Neural cell (in vitro differentiated cells): Measurements from ENCODE around the gene PLCL2.

Source experiments
- EZH2 ChIP-seq: fragments of 200-600, 300-800 bp; shearing (Covaris generic), sonication (generic); IDR thresholded peaks from 2 replicates; pipeline ENCODE4 v1.6.1; 2014; ENCODE audit warnings: antibody characterized with exemption, low read length, borderline replicate concordance, mild to moderate bottlenecking; ENCODE audit not compliant: insufficient read depth, poor library complexity, severe bottlenecking
- MXI1 ChIP-seq: fragments of 450-650 bp; conservative IDR thresholded peaks from 2 replicates; pipeline ENCODE4 v1.6.1; 2014; ENCODE audit warnings: antibody characterized with exemption, mild to moderate bottlenecking; ENCODE audit not compliant: poor library complexity, severe bottlenecking
- POLR2AphosphoS5 ChIP-seq: IDR thresholded peaks from 2 replicates; pipeline ENCODE4 v1.6.1; 2012
- TAF1 ChIP-seq: IDR thresholded peaks from 2 replicates; pipeline ENCODE4 v1.6.1; 2012; ENCODE audit warnings: low read depth
- TF ChIP-seq, protein P1 (sequence below): fragments of 450-650 bp; IDR thresholded peaks from 2 replicates; pipeline ENCODE4 v1.5.1; 2014; ENCODE audit warnings: antibody characterized with exemption, mild to moderate bottlenecking, moderate library complexity; ENCODE audit not compliant: poor library complexity, severe bottlenecking

DNA sequence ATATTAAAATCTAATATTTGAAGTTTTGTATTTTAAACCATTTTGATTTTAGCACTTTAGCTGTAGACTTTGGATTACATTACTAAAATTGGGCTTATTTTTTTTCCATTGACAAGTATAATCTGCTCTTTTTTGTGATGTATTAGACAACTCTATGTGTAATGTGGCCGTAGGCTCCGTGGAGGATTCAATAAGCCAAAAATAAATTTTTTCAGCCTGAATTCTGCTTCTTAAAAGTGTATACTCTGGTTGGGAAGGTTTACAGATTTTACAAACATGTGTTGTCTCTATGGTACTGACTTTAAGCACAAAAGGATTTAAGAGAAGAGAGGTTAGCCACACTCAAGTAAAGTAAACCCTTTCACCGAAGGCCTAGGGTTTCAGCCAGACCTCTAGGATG is 110.8 kb downstream of the PLCL2 start:
- TF ChIP-seq TAF1 (no peak), POLR2AphosphoS5 (no peak), EZH2 (no peak), MXI1 (no peak)
- TF ChIP-seq, protein P1, sequence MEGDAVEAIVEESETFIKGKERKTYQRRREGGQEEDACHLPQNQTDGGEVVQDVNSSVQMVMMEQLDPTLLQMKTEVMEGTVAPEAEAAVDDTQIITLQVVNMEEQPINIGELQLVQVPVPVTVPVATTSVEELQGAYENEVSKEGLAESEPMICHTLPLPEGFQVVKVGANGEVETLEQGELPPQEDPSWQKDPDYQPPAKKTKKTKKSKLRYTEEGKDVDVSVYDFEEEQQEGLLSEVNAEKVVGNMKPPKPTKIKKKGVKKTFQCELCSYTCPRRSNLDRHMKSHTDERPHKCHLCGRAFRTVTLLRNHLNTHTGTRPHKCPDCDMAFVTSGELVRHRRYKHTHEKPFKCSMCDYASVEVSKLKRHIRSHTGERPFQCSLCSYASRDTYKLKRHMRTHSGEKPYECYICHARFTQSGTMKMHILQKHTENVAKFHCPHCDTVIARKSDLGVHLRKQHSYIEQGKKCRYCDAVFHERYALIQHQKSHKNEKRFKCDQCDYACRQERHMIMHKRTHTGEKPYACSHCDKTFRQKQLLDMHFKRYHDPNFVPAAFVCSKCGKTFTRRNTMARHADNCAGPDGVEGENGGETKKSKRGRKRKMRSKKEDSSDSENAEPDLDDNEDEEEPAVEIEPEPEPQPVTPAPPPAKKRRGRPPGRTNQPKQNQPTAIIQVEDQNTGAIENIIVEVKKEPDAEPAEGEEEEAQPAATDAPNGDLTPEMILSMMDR: no peak
